GM19238 (cell line): ENCODE measurements around the gene GRM5.

ENCODE experiments used
- DNase-seq: peaks from one replicate; pipeline ENCODE4 v3.0.0; 2011; ENCODE audit warnings: low spot score; ENCODE audit not compliant: insufficient read length

The GRM5 gene

GRCh38 chr11:88704485-88704884 lies 361.3 kb downstream of the GRM5 start:
- DNase-seq, result no peak

- DNase-seq, result no peak
These were observed 364.0 kb downstream of the GRM5 start for GRCh38 chr11:88701816-88702215.

- no peak for DNase-seq
These were observed 368.6 kb downstream of the GRM5 start for GRCh38 chr11:88697139-88697538.

- DNase-seq, result no peak
These were observed 369.9 kb downstream of the GRM5 start for GRCh38 chr11:88695689-88696414.

- DNase-seq, result no peak
These were observed 373.3 kb downstream of the GRM5 start for GRCh38 chr11:88692306-88693086.

GRCh38 chr11:88689548-88690240 lies 376.1 kb downstream of the GRM5 start:
- DNase-seq, result no peak

- DNase-seq, result no peak
These were observed 382.8 kb downstream of the GRM5 start for GRCh38 chr11:88683024-88683423.

- DNase-seq, result no peak
These were observed 385.0 kb downstream of the GRM5 start for GRCh38 chr11:88680806-88681205.

- DNase-seq, result no peak
These were observed 399.4 kb downstream of the GRM5 start for GRCh38 chr11:88666364-88666763.

- DNase-seq, result no peak
These were observed 408.6 kb downstream of the GRM5 start for GRCh38 chr11:88657076-88657738.

GRCh38 chr11:88656283-88656682 lies 409.5 kb downstream of the GRM5 start:
- DNase-seq, result no peak

- no peak for DNase-seq
These were observed 410.1 kb downstream of the GRM5 start for GRCh38 chr11:88655656-88656055.

- no peak for DNase-seq
These were observed 410.6 kb downstream of the GRM5 start for GRCh38 chr11:88655196-88655595.

GRCh38 chr11:88651556-88651955 lies 414.2 kb downstream of the GRM5 start:
- DNase-seq, result no peak

- no peak for DNase-seq
These were observed 421.1 kb downstream of the GRM5 start for GRCh38 chr11:88644724-88645123.

- no peak for DNase-seq
These were observed 433.6 kb downstream of the GRM5 start for GRCh38 chr11:88632163-88632562.

GRCh38 chr11:88631497-88631896 lies 434.3 kb downstream of the GRM5 start:
- no peak for DNase-seq

GRCh38 chr11:88629496-88629895 lies 436.3 kb downstream of the GRM5 start:
- DNase-seq, result no peak

GRCh38 chr11:88626216-88626615 lies 439.6 kb downstream of the GRM5 start:
- no peak for DNase-seq

GRCh38 chr11:88623531-88623930 lies 442.3 kb downstream of the GRM5 start:
- no peak for DNase-seq

- no peak for DNase-seq
These were observed 445.1 kb downstream of the GRM5 start for GRCh38 chr11:88620568-88621130.
